ENCODE measurements around the gene KRTAP10-3. TPM values are rescaled to one million over a fixed set of nuclear protein-coding genes. Genes with fewer than 3 reads are reported as not detected.

Gene KRTAP10-3
- total and polyA plus RNA-seq, 2 donors (not counting 3 experiments of a cell fraction or from before 2014, with no cell fraction given), result not detected

- Histone ChIP-seq H3K4me2 (ENCODE audit: insufficient read depth, low read length) (no peak overlapping the region), H3K4me1 (ENCODE audit: control insufficient read depth, extremely low read depth, insufficient read depth, low read length) (no peaks in the 10 kb centered on the region), H4K20me1 (replicated peaks; ENCODE audit: control insufficient read depth, extremely low read depth, insufficient read depth, low read length) (no peaks in the 10 kb centered on the region), H3K79me2 (ENCODE audit: control insufficient read depth, insufficient read depth, low read length) (no peaks in the 10 kb centered on the region), H3K27ac (ENCODE audit: insufficient read depth, low read depth, low read length) (no peak overlapping the region), H2AFZ (ENCODE audit: low read depth, low read length) (no peak overlapping the region), H3K27me3 (ENCODE audit: control insufficient read depth in 2 of 2, insufficient read depth in 2 of 2, low read length in 2 of 2) (no peaks in the 10 kb centered on the region), H3K36me3 (ENCODE audit: control insufficient read depth in 2 of 2, extremely low read depth in 1 of 2, insufficient read depth in 2 of 2, low read length in 2 of 2) (no peaks in the 10 kb centered on the region), H3K4me3 (replicated peaks in 1 of 3; ENCODE audit: insufficient read depth in 1 of 3, low read depth in 1 of 3, low read length in 3 of 3) (no peak overlapping the region), H3K9me3 (replicated peaks; ENCODE audit: control insufficient read depth, insufficient read depth, low read length) (no peaks in the 10 kb centered on the region), H3K9ac (replicated peaks; ENCODE audit: extremely low read depth, insufficient read depth, low read length) (no peak overlapping the region), H3K9me1 (replicated peaks; ENCODE audit: control insufficient read depth, extremely low read depth, insufficient read depth, low read length) (no peaks in the 10 kb centered on the region)
- DNase-seq (ENCODE audit: low read depth, low spot score) (no peak), FAIRE-seq (no peak)
- TF ChIP-seq GATA2 (IDR thresholded peaks at IDR 0.05; ENCODE audit: insufficient read depth, insufficient read length, low read depth, low read length) (no peak), POLR2AphosphoS5 (IDR thresholded peaks at IDR 0.05; ENCODE audit: insufficient read depth, low read depth, low read length) (no peak), POLR2A (IDR thresholded peaks at IDR 0.05; ENCODE audit: low read depth, low read length) (no peak), MYC (IDR thresholded peaks at IDR 0.05; ENCODE audit: low read depth, low read length) (no peak), FOS (IDR thresholded peaks at IDR 0.05; ENCODE audit: borderline replicate concordance, insufficient read depth, low read length) (no peak), JUN (IDR thresholded peaks at IDR 0.05; ENCODE audit: borderline replicate concordance, insufficient read depth, insufficient read length, low read depth) (no peak), EZH2 (IDR thresholded peaks at IDR 0.05; ENCODE audit: borderline replicate concordance, low read depth, low read length, severe bottlenecking) (no peak), CTCF (IDR thresholded peaks at IDR 0.05; ENCODE audit: extremely low read depth in 1 of 2, insufficient read depth in 1 of 2, low read depth in 1 of 2, low read length in 2 of 2) (no peak), MAX (IDR thresholded peaks at IDR 0.05; ENCODE audit: insufficient read depth, insufficient read length) (no peak)
- ChIA-PET CTCF (interaction anchor here (2.2 to 5.1 kb wide), 3 partner anchors 234 to 285 kb away, joined by 5 to 125 read pairs (median 18); no protein-coding TSS in a partner anchor), POLR2A (no interaction called here)
- BruUV-seq (replicated peaks), result no TSS peak
- dilution Hi-C loops (cut with MboI; ENCODE audit: extremely low pct_ligation_motif_present, low sequenced_read_pairs) (no loop called here), intact Hi-C loops (cut with micrococcal nuclease) (no loop called here)
Observed at GRCh38 chr21:44508711-44509445, 49.7 kb downstream of the KRTAP10-3 start.
